MV-4-11 (cell line): Measurements from ENCODE around the gene SLC35E1.
"Not testable (repeated sequence)": the region's sequence is repeated elsewhere in the genome, so short reads cannot be mapped to it uniquely, and the experiment has no call there.

ENCODE experiments used
- DNase-seq: peaks from one replicate; lab custom pipeline; 2025; lab: John Stamatoyannopoulos, UW

Gene SLC35E1

DNA sequence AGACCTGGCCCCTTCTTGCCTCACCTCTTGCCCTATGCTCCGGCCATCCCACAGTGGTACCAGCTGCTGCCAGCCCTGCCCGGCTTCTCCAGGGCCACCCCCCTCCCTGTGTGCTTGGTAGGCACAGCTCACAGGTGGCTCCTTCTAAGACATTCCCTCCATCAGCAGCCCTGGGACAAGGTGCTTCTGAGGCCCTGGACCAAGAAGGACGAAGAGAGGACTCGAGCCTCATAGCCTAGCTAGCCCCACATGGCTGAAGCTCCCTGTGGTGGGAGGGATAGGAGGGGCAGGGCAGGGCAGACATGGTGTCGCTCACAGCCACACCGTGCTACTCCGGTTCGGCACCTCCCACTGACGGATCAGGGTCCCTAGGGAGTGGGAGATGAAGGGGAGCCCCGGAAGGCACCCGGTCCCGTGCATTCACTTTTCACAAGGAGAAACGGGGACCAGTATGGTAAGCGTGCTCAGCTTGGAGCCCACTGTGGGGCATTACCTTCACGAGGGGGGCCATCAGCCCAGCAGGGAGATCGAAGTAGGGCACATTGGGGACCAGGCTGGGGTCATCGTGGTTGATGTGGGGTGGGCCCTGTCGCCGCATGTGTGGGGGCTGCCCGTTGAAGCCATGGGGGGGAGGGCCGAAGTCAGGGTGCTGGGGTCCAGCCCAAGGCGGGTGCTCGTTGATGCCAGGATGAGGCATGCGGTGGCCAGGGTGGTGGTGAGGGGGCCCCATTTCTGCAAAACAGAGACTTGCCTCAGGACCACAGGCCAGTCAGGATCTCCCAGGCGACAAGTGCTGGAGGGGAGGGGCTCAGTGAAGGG is 49.4 kb downstream of the SLC35E1 start:
- no peak for DNase-seq

DNA sequence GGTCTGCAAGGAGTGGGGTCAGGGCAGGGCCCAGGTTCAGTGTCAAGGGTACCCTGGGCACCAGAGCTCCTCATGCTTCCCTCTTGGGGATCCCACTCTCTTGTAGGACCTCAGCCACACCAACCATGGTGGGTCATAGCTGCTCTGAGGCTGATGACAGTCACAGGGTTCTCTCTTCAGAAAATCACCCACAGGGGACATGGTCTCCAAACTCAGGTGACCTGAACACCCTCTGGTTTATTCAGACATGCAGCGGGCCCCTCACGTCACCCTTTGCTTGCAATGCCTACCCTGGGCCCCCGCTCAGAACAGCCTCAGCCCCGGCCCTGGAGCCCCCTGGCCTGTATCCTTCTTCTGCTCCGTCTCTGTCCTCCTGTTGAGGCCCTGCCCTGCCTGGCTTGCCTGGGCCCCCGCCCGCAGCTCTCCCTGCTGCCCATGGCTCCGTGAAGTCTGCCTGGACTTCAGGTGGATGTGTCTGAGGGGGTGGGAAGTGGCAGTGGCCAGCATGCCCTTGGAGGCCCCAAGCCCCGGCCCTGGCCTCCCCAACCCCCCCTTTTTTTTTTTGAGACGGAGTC is 50.4 kb downstream of the SLC35E1 start:
- no peak for DNase-seq

DNA sequence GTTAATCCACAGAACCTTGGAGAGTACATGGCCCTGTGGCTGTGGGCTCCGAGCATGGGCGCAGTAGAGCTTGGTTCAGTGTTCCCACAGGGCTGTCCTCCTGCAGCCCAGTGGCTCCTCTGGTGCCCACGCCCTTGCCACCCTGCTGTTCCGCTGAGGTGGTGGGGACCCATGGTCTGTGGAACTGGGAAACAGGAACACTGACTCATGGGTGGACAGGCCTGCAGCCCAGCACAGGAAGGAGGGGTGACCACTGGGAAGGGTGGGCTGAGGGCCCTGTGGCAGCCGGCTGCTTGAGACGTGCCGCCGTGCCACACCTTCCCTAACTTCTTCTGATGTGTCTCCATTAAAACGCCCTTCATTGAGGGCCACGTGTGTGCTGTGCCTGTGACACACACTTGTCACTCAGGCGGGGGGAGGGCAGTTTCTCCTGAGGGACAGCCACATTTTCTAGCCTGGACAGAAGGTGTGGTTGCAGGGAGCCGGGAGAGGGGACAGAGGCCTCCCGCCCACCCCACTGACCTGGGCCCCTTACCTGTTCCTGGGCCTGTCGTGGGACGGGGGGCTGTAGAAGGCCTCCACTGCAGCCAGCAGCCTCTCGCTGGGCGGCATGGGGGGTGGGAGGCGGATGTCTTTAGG is 51.1 kb downstream of the SLC35E1 start:
- no peak for DNase-seq

DNA sequence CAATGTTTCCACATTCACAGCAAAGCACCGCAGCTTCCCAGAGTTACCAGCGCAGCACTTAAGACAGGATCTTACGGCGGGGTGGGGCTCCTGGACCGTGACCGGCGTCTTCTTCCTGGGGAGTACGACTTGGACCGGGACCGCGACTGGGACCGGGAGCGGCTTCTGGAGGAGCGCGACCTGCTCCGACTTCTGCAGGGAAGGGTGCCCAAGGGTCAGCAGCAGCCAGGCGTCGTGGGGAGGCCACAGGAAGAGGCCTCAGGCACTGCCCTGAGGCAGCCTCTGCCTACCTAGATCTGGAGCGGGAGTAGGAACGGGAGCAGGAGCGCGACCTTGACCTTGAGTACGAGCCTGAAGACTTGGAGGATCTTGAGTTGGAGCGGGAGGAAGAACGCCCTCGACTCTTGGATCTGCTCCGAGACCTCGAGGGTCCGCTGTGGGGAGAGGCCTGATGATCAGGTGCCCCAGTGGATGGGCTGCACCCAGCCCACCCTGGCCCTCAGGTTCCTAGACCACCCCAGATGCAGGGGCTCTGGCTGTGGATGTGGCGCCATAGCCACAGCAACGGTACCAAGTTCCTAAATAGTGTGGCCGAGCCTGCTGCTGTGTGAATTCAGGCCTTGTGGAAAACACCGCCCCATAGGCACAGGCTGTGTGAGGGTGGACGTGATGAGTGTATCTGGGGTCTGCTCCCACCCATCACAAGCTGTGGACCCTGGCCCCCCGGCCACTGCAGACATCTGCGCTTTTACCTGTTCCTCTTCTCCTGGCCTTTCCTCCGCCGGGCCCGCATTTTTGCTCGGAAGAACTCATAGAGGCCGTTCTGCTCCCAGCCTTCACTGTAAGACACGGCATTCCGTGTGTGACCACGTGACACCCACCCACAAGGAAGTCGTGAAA is 51.9 kb downstream of the SLC35E1 start:
- DNase-seq: no peak

DNA sequence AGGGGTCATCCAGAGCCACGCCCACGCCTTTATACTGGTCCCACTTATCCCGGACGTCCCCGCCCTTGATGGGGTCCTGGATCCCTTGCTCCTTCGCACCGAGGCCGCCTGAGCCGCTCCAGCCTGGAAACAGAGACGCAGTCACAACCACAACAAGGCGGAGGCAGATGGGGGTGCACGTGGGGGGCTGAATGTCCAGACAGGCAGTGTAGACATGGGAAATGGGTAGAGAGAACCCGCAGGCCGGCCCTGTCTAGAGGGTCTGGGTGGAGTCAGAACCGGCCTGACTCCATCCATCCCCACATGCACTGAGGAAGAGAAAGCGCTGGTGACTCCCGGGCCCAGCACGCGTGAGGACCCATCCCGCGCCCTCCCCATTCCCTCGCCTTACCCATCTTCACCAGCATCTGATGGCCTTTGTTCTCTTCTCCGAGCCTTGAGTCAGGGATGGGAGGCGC is 53.0 kb downstream of the SLC35E1 start:
- no peak for DNase-seq

DNA sequence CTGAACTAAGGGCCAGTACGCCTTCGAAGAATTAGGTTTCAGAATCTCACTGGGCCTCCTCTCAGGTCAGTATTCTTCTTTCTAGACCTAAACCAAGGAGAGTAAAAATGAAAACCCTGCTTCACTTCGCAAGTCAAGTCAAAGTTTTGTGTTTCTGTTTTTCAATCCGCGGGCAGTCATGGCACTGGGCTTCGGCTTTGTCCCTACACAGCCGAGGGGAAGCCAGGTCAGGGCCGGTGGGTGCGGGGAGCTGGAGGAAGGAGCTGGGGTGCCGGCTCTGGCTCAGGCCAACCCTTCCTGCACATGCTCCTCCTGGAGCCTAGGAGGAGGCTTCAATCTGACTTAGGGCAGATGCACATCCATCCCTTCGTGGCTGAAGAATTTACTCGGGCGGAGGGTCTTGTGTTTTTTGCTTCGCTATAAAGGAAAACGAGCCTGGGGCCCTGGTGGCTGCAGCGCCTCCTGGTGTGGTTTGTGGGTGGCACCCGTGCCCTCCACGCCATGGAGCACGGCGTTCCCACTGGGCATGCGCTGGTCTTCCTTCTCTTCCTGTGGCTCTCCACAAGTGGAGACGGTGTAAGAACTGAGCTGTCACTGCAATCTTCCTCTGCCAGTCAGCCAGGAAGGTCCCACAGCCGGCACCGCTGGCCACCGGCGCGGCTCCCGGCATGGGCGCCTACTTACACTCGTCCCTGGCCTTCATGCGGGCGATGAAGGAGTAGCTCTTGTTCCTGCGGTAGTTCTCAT is 53.6 kb downstream of the SLC35E1 start:
- DNase-seq: no peak

DNA sequence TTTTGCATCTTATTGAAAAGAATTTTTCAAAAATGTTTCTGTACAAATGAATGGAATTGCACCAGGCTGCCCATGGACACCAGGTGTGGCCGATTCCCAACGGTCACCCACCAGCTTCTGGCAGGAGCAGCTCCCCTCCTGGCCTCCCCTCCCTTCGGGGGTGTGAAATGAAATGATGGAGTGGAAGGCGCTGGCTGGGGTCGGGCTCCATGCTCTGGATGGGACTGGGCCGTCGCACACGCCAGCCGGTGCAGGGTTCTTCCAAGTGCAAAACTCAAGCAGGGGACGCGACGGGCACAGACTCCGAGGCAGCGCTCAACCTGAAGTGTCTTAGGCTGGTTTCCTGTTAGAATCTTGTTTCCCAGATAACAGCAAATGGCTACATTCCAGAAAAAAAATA is 54.2 kb downstream of the SLC35E1 start:
- no peak for DNase-seq

DNA sequence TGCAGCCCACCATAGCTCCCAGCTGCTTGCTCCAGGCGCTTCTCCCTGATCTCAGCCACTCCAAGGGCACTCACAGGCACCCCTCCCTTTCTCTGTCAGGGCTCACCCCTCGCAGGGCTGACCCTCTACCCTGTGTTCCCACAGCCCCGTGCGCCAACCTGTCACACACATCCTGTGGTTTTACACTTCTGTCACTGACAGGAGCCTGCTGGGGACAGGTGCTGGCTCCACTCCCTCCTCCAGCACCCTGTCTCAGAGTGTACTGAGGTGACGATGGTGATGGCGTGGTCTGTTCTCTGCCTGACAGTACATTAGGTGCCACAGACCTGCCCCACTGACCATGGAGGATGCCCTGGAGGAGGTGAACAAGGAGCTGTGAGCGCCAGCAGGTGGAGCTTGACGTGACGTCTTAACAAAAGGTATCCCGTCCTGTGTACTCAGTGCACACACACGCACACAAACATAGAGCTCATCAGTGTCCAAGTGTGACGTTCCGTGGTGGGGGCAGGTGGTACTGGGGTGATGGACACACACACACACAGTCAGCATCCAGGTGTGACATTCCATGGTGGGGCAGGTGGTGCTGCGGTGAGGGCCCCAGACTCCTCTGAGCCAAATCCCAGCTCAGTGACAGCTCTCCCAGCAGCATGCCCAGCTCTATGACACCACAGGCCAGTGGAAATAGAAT is 55.1 kb downstream of the SLC35E1 start:
- DNase-seq: no peak

DNA sequence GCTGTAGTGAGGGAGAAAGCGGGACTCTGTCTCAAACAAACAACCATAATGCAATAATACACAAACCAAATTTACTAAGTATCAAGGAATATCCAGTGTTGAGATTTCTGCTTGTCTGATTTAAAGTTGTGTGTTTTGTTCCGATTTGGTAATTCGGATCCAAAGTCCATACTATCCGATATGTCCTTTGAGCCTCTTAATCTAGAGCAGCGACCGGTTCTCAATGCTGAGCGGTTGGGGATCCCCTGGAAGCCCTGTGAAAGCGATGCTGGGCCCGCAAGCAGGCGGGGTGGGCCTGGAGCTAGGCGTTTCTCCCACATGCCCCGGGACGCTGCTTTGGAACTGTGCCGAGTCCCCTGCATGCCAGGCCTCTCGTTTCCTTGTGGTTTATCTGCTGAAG is 55.8 kb downstream of the SLC35E1 start:
- no peak for DNase-seq

DNA sequence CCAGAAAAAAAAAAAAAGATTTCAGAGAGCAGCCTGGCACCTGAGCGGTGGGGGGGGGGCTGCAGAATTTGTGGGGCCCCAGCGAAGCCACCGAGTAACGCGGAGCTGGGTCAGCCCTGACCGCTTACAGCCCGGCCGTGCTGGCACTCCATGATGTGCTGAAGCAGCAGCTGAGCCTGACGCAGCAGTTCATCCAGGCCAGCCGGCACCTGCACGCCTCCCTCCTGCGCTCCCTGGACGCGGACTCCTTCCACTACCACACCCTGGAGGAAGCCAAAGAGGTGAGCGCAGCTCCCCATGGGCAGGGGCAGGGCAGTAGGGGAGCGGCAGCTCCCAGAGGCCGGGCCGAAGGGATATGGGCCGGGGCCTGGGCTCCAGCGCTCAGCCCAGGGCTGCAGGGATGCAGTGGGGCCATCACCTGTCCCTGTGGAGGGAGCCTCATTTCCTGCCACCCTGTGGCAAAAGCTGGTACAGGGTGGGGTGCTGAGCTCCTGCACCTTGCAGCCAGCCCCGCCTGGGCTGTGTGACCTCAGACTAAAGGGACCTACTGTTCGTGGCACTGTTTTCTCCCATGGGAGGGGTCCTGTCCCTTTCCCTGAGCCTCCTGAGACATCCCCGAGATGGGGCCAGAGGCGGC is 57.7 kb downstream of the SLC35E1 start:
- no peak for DNase-seq

DNA sequence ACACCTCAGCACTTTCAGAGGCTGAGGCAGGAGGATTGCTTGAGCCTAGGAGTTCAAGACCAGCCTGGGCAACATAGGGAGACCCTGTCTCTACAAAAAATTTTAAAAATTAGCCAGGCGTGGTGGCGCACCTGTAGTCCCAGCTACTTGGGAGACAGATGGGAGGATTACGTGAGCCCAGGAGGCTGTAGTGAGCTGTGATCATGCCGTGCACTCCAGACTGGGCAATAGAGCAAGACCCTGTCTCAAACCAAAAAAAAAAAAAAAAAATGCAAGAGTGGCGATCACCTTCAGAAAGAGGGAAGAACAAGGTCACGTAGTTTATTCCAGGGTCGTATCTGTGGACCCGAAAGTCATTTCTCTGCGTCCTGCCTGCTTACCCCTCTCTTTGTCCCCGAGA is 59.6 kb downstream of the SLC35E1 start:
- not testable (repeated sequence) for DNase-seq

DNA sequence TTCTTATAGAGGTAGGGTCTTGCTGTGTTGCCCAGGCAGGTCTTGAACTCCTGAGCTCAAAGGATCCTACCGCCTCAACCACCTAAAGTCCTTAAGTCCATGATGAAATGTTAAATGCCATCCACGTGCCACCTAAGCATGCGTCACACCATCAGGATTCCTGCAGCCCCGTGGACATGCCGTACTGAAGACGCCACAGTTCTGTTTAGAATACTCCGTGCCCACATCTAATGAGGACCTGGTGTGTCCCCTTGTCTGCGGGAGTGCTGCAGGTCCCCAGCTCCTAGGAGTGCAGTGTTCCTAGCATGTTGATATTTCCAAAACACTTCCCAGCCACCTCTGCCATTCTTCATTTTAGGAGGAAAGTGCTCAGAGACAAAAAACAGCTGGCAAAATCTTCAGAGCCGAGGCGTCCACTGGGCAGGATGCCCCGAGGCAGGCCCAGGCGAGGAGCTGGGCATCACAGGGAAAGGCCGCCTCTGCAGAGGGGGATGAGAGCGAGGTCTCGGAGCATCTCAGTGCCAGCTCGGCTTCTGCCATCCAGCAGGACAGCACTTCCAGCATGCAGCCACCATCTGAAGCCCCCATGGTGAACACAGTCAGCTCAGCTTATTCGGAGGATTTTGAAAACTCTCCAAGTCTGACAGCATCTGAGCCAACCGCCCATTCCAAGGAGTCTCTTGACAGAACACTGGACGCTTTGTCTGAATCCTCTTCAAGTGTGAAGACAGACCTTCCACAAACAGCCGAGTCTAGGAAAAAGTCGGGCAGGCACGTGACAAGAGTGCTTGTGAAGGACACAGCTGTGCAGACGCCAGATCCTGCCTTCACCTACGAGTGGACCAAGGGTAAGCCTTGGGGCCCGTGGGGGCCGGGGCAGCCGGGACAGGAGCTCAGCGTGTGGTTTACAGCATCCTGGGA is 62.8 kb downstream of the SLC35E1 start:
- DNase-seq: no peak

DNA sequence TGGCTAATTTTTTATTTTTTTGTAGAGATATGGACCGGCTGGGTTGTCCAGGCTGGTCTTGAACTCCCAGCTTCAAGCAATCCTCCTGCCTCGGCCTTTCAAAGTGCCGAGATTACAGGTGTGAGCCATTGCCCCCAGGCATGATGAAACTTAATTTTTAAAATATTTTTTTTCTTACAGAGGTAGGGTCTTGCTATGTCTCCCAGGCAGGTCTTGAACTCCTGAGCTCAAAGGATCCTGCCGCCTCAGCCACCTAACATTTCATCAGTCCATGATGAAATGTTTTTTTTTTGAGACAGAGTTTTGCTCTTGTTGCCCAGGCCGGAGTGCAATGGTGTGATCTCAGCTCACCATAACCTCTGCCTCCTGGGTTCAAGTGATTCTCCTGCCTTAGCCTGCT is 63.7 kb downstream of the SLC35E1 start:
- DNase-seq: no peak

DNA sequence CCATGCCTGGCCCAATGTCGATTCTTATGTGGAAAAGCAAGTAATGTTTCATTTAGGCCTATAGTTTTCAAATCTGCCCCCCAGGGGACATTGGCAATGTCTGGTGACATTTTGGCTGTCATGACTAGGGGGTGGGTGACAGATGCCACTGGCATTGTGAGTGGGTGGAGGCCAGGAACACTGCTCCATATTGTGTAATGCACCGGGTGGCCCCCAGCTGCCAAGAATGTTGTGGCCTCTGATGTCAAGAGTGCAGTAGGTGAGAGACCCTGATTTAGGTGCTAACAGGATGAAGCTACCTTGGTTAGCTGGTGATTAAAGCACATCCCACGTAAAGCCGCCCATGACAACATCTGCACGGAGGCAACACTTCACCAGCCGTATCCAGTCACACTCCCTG is 65.3 kb downstream of the SLC35E1 start:
- DNase-seq: no peak

DNA sequence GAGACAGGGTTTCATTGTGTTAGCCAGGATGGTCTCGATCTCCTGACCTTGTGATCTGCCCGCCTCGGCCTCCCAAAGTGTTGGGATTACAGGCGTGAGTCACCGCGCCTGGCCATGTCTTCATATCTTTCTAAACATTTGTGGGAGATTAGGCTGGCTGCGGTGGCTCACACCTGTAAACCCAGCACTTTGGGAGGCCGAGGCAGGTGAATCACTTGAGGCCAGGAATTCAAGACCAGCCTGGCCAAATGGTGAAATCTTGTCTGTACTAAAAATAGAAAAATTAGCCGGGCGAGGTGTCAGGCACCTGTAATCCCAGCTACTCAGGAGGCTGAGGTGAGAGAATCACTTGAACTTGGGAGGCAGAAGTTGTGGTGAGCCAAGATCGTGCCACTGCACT is 66.1 kb downstream of the SLC35E1 start:
- DNase-seq: not testable (repeated sequence)

DNA sequence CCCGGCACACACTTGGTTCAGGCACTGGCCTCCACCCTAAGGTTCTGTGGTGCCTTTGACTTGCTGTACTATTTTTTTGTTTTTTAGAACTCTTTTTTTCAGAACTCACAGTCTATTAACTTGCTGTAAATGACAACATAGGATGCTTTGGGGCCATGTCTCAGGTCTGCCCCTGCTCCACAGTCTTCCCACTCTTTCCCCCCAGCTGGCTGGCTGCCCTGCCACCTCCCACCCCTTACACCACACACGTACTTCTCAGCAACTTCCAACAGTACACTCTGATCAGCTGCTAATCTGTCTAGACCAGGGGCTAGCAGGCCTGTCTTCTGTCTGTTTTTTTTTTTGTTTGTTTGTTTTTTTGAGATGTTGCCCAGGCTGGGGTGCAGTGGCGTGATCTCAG is 67.9 kb downstream of the SLC35E1 start:
- DNase-seq: no peak
